GM12878 (cell line): ENCODE results near the gene MGAT5. TPM values are rescaled to one million over a fixed set of nuclear protein-coding genes. Genes with fewer than 3 reads are reported as not detected.

Source experiments
- ATAC-seq: fragments of 200-7000 bp; cut with Tn5 transposase; 3 replicates; pipeline ENCODE4 v1.9.1; 2020; ENCODE audit warnings: mild to moderate bottlenecking, moderate library complexity
- BruUV-seq: library from RNA; stranded (reverse); fragments of 400-500 nt; replicated peaks from 2 replicates; lab custom pipeline; 2021; lab: Mats Ljungman, UMichigan
- CTCF ChIA-PET: fragments of 300-600 bp; sonication (Branson Sonifier 250); formaldehyde crosslinking; extraction: SDS; loops from one replicate; lab custom pipeline; 2021; ENCODE audit warnings: inconsistent platforms; lab: Yijun Ruan, JAX
- POLR2A ChIA-PET: fragments of 350-600 bp; formaldehyde crosslinking; extraction: SDS; loops from one replicate; lab custom pipeline; 2021; ENCODE audit warnings: inconsistent platforms; lab: Charles Lee
- RAD21 ChIA-PET: fragments of 300-600 bp; sonication (Branson Sonifier 250); formaldehyde crosslinking; loops from one replicate; lab custom pipeline; 2023; ENCODE audit warnings: antibody characterized with exemption; ENCODE audit not compliant: unreplicated experiment; lab: Charles Lee
- SMC1A ChIA-PET: fragments of 300-600 bp; sonication (Branson Sonifier 250); formaldehyde crosslinking; loops from one replicate; lab custom pipeline; 2023; ENCODE audit not compliant: unreplicated experiment, uncharacterized antibody; lab: Charles Lee
- DNase-seq: peaks from one replicate; pipeline ENCODE4 v3.0.0-alpha.2; 2011; ENCODE audit warnings: low read depth, low spot score
- FAIRE-seq: peaks from 3 replicates; lab custom pipeline; 2011; peaks lifted over from hg19 to GRCh38; lab: Jason Lieb, UNC
- H2AFZ ChIP-seq: 2 replicates; pipeline ENCODE4 v1.6.0; 2011; ENCODE audit warnings: low read depth, low read length, control low read depth; ENCODE audit not compliant: control insufficient read depth
- H3K27ac ChIP-seq: 2 replicates; pipeline ENCODE4 v1.5.1; 2011; ENCODE audit warnings: control low read depth; ENCODE audit not compliant: control insufficient read depth, insufficient read depth
- H3K27me3 ChIP-seq, 2 experiments: replicated peaks in 1 of 2; 2 replicates each; pipeline versions ENCODE4 v1.6.0 to v1.6.1; 2011; ENCODE audit warnings: low read length in 1 of 2; ENCODE audit not compliant: control insufficient read depth in 2 of 2, insufficient read depth in 2 of 2
- H3K36me3 ChIP-seq, 2 experiments: 2 replicates each; pipeline ENCODE4 v1.5.1; 2011; ENCODE audit warnings: low read length in 1 of 2; ENCODE audit not compliant: control insufficient read depth in 2 of 2, insufficient read depth in 2 of 2
- H3K4me1 ChIP-seq: 2 replicates; pipeline ENCODE4 v1.6.1; 2011; ENCODE audit warnings: mild to moderate bottlenecking, low read length, moderate library complexity, mixed read lengths; ENCODE audit not compliant: control insufficient read depth, insufficient read depth
- H3K4me2 ChIP-seq: 2 replicates; pipeline ENCODE4 v1.6.0; 2011; ENCODE audit warnings: control low read depth; ENCODE audit not compliant: control insufficient read depth, insufficient read depth
- H3K4me3 ChIP-seq: fragments of 200-600 bp; sonication (generic); 2 replicates; pipeline ENCODE4 v1.5.1; 2016
- H3K79me2 ChIP-seq: 2 replicates; pipeline ENCODE4 v1.6.0; 2011; ENCODE audit warnings: low read length; ENCODE audit not compliant: control insufficient read depth, insufficient read depth
- H3K9ac ChIP-seq: 2 replicates; pipeline ENCODE4 v1.8.0; 2011; ENCODE audit warnings: low read length, control low read depth, mixed read lengths; ENCODE audit not compliant: control insufficient read depth, insufficient read depth
- H3K9me3 ChIP-seq: replicated peaks from 3 replicates; pipeline ENCODE4 v1.5.1; 2011; ENCODE audit warnings: mild to moderate bottlenecking, low read length; ENCODE audit not compliant: control insufficient read depth, insufficient read depth
- H4K20me1 ChIP-seq: 2 replicates; pipeline ENCODE4 v1.6.0; 2011; ENCODE audit not compliant: control insufficient read depth, insufficient read depth
- BHLHE40 ChIP-seq, 2 experiments: fragments of 450-650 bp in 1 of 2; IDR thresholded peaks; 2 replicates each; pipeline ENCODE4 v1.6.1; 2011 to 2017; ENCODE audit warnings: low read depth in 2 of 2, borderline replicate concordance in 1 of 2, improper control_type of control experiment in 1 of 2, low read length in 1 of 2, mild to moderate bottlenecking in 1 of 2
- CHD1 ChIP-seq: IDR thresholded peaks from 2 replicates; pipeline ENCODE4 v1.6.1; 2012; ENCODE audit warnings: low read depth, low read length, improper control_type of control experiment
- EZH2 ChIP-seq: IDR thresholded peaks from 2 replicates; pipeline ENCODE4 v1.6.1; 2012; ENCODE audit warnings: low read depth, mild to moderate bottlenecking, control low read depth, inconsistent platforms, low read length, borderline replicate concordance; ENCODE audit not compliant: control insufficient read depth
- JUND ChIP-seq: IDR thresholded peaks from 2 replicates; pipeline ENCODE4 v1.6.1; 2012; ENCODE audit warnings: low read depth, mild to moderate bottlenecking, low read length, improper control_type of control experiment, moderate library complexity
- KLF5 ChIP-seq: fragments of 450-650 bp; IDR thresholded peaks from 2 replicates; pipeline ENCODE4 v1.6.1; 2014; ENCODE audit warnings: mild to moderate bottlenecking; ENCODE audit not compliant: partially characterized antibody
- MAX ChIP-seq: IDR thresholded peaks from 2 replicates; pipeline ENCODE4 v1.6.1; 2012; ENCODE audit warnings: low read depth, low read length, improper control_type of control experiment
- RB1 ChIP-seq: fragments of 450-650 bp; formaldehyde crosslinking; IDR thresholded peaks from 2 replicates; pipeline ENCODE4 v1.6.1; 2017; ENCODE audit warnings: mild to moderate bottlenecking, borderline replicate concordance
- SMAD5 ChIP-seq: IDR thresholded peaks from 2 replicates; pipeline ENCODE4 v1.6.1; 2016; ENCODE audit warnings: antibody characterized with exemption, low read depth
- SMC3 ChIP-seq: IDR thresholded peaks from 2 replicates; pipeline ENCODE4 v1.6.1; 2011; ENCODE audit warnings: low read length, improper control_type of control experiment, borderline replicate concordance
- SPI1 ChIP-seq: IDR thresholded peaks from 2 replicates; pipeline ENCODE4 v1.6.1; 2011; ENCODE audit warnings: low read depth, mild to moderate bottlenecking, low read length, moderate library complexity, borderline replicate concordance; ENCODE audit not compliant: insufficient read depth
- TCF3 ChIP-seq: IDR thresholded peaks from 2 replicates; pipeline ENCODE4 v1.6.1; 2012; ENCODE audit warnings: low read depth, mild to moderate bottlenecking, low read length, borderline replicate concordance; ENCODE audit not compliant: insufficient read depth
- ZBED1 ChIP-seq: IDR thresholded peaks from 2 replicates; pipeline ENCODE4 v1.6.1; 2016; ENCODE audit warnings: borderline replicate concordance
- WGBS: methylation state at CpG from one replicate; pipeline ENCODE4 v1.1.6; 2016; ENCODE audit warnings: low lambda C conversion rate; ENCODE audit not compliant: insufficient replicate concordance, insufficient coverage; ENCODE audit errors: missing lambda C conversion rate; 5-methylcytosine and 5-hydroxymethylcytosine counted together
- in situ Hi-C: fragments of 300-500 bp; cut with MboI; formaldehyde crosslinking; loops from 9 replicates; pipeline ENCODE4 v1.14.3; 2018; ENCODE audit warnings: mixed read lengths
- intact Hi-C: fragments of 100-400 bp; cut with micrococcal nuclease; formaldehyde crosslinking; loops from one replicate; pipeline ENCODE4 v1.14.2; 2022; ENCODE audit not compliant: unreplicated experiment
- polyA plus RNA-seq, 11 experiments: library from polyadenylated mRNA; depleted of rRNA in 4 of 11; unstranded in 6 of 11; stranded (reverse) in 5 of 11; fragments of >200 nt; fragmentation: Nextera tagmentation in 4 of 11; fragmentation: Illumina TruSeq in 1 of 11; extraction: Ambion mirVana in 4 of 11; extraction: Trizol in 1 of 11; gene quantifications; 1 replicate in 1 of 11; 2 replicates in 10 of 11; pipeline versions ENCODE4 v1.2.1 to v1.2.3, GENCODE V29; 2011 to 2016; ENCODE audit warnings: inconsistent platforms in 2 of 11, missing spikeins in 2 of 11, low read depth in 1 of 11
- total RNA-seq, 4 experiments: library from RNA; depleted of rRNA in 3 of 4; stranded (reverse); fragments of >200 nt in 3 of 4; fragmentation: Illumina TruSeq in 1 of 4; extraction: Trizol in 1 of 4; gene quantifications; 2 replicates each; pipeline versions ENCODE4 v1.2.1 to v1.2.3, GENCODE V29; 2013 to 2021
- TF ChIP-seq, protein P1 (sequence below): fragments of 450-650 bp; IDR thresholded peaks from 2 replicates; pipeline ENCODE4 v1.6.1; 2018; ENCODE audit warnings: borderline replicate concordance, mild to moderate bottlenecking; ENCODE audit not compliant: partially characterized antibody

MGAT5 gene
- total and polyA plus RNA-seq, 10 of the 15 experiments (the other 5 are each of a cell fraction or from before 2014, with no cell fraction given): 4.9 to 104 (median 36.2) TPM

- no peaks in the 10 kb centered on the region for H3K27me3 ChIP-seq
- ChIA-PET SMC1A (interaction anchor here (0.9 to 1.6 kb wide), 3 partner anchors 11 to 243 kb away, joined by 3 to 5 read pairs (median 3); no protein-coding TSS in a partner anchor), CTCF (interaction anchor here (1.5 kb wide), 1 partner anchor 38 kb away, joined by 3 read pairs; no protein-coding TSS in a partner anchor), RAD21 (no interaction called here), POLR2A (no interaction called here)
- H3K4me1 ChIP-seq: no peaks in the 10 kb centered on the region
- in situ Hi-C loops: no loop called here
- FAIRE-seq (no peak), DNase-seq (no peak), ATAC-seq (no peak)
- intact Hi-C loops: no loop called here
- no peak overlapping the region for H3K9ac ChIP-seq
- BruUV-seq: no TSS peak
- TF ChIP-seq SMAD5 (no peak), ZBED1 (no peak), BHLHE40 (IDR thresholded peaks at IDR 0.05; ENCODE audit: borderline replicate concordance in 1 of 2, low read depth in 2 of 2, low read length in 1 of 2) (no peak), JUND (no peak), SPI1 (no peak), RB1 (no peak), MAX (no peak), KLF5 (no peak), TCF3 (no peak), EZH2 (no peak), SMC3 (no peak), CHD1 (no peak)
- TF ChIP-seq, protein P1, sequence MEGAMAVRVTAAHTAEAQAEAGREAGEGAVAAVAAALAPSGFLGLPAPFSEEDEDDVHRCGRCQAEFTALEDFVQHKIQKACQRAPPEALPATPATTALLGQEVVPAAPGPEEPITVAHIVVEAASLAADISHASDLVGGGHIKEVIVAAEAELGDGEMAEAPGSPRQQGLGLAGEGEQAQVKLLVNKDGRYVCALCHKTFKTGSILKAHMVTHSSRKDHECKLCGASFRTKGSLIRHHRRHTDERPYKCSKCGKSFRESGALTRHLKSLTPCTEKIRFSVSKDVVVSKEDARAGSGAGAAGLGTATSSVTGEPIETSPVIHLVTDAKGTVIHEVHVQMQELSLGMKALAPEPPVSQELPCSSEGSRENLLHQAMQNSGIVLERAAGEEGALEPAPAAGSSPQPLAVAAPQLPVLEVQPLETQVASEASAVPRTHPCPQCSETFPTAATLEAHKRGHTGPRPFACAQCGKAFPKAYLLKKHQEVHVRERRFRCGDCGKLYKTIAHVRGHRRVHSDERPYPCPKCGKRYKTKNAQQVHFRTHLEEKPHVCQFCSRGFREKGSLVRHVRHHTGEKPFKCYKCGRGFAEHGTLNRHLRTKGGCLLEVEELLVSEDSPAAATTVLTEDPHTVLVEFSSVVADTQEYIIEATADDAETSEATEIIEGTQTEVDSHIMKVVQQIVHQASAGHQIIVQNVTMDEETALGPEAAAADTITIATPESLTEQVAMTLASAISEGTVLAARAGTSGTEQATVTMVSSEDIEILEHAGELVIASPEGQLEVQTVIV: no peak
- no peaks in the 10 kb centered on the region for H4K20me1 ChIP-seq
- H3K9me3 ChIP-seq: no peaks in the 10 kb centered on the region
- H3K4me2 ChIP-seq: no peak overlapping the region
- no peak overlapping the region for H3K4me3 ChIP-seq
- H3K36me3 ChIP-seq: peaks cover 8 to 32% of the 10 kb centered on the region in 2 experiments
- no peaks in the 10 kb centered on the region for H3K79me2 ChIP-seq
- H2AFZ ChIP-seq: no peak overlapping the region
- WGBS: 88% methylated on average over 10 of the region's 10 CpGs
- no peak overlapping the region for H3K27ac ChIP-seq
Observed at GRCh38 chr2:134360745-134361487, 107.0 kb downstream of the MGAT5 start.
